Measurements from ENCODE around the gene ACADL.

DNA sequence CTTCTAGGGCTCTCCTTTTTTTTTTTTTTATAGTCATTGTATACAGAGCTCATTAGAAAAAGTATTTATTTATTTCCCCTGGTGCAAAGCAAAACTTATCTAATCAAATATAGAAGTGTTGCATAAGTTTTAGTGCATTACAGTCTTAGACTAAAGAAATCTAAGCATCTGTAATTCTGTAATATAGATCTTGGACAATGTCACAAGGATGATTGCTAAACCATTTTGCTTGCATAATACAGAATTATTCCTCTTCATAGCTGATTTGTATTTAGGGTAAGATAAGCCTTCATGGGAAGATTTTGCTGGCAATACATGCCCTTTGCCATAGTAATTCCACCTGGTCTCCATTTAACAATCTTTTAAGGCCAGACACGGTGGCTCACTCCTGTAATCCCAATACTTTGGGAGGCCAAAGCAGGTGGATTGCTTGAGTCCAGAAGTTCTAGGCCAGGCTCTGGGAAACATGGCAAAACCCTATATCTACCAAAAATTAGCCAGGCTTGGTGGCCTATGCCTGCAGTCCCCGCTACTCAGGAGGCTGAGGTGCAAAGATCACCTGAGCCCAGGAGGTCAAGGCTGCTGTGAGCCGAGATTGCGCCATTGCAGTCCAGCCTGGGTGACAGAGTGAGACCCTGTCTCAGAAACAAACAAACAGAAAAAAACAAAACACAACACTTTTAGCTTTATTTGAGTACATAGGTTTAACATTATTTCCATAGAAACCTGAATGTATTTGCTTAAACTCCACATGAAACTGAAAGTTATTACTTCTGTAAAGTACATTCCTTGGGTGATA is 2.2 kb upstream of the ACADL start:
- TF ChIP-seq STAT1 (IDR thresholded peaks at IDR 0.05; ENCODE audit: unreplicated experiment) = no peak
- TF ChIP-seq, protein P1, sequence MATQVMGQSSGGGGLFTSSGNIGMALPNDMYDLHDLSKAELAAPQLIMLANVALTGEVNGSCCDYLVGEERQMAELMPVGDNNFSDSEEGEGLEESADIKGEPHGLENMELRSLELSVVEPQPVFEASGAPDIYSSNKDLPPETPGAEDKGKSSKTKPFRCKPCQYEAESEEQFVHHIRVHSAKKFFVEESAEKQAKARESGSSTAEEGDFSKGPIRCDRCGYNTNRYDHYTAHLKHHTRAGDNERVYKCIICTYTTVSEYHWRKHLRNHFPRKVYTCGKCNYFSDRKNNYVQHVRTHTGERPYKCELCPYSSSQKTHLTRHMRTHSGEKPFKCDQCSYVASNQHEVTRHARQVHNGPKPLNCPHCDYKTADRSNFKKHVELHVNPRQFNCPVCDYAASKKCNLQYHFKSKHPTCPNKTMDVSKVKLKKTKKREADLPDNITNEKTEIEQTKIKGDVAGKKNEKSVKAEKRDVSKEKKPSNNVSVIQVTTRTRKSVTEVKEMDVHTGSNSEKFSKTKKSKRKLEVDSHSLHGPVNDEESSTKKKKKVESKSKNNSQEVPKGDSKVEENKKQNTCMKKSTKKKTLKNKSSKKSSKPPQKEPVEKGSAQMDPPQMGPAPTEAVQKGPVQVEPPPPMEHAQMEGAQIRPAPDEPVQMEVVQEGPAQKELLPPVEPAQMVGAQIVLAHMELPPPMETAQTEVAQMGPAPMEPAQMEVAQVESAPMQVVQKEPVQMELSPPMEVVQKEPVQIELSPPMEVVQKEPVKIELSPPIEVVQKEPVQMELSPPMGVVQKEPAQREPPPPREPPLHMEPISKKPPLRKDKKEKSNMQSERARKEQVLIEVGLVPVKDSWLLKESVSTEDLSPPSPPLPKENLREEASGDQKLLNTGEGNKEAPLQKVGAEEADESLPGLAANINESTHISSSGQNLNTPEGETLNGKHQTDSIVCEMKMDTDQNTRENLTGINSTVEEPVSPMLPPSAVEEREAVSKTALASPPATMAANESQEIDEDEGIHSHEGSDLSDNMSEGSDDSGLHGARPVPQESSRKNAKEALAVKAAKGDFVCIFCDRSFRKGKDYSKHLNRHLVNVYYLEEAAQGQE (IDR thresholded peaks at IDR 0.05; ENCODE audit: unreplicated experiment) = no peak
